ENCODE data around the gene FER.

DNA sequence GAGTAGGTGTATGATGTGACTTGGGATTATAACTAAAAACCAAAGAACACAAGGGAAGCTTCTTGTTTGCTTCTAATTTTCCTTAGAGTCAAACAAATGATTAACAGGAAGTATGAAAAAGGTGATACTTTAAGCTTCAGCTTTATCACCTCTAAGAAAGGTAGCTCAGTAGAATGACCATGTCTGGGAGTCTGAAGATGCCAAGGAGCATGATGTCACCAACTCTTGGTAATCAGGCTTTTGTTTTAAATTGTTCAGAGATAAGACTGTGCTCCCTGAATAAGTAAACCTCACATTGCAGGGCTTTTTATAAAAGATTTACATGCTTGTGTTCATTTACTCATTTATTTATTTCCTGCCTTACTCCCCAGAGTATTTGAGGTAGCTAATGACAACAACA is 169.9 kb downstream of the FER start:
- TF ChIP-seq, protein P1, sequence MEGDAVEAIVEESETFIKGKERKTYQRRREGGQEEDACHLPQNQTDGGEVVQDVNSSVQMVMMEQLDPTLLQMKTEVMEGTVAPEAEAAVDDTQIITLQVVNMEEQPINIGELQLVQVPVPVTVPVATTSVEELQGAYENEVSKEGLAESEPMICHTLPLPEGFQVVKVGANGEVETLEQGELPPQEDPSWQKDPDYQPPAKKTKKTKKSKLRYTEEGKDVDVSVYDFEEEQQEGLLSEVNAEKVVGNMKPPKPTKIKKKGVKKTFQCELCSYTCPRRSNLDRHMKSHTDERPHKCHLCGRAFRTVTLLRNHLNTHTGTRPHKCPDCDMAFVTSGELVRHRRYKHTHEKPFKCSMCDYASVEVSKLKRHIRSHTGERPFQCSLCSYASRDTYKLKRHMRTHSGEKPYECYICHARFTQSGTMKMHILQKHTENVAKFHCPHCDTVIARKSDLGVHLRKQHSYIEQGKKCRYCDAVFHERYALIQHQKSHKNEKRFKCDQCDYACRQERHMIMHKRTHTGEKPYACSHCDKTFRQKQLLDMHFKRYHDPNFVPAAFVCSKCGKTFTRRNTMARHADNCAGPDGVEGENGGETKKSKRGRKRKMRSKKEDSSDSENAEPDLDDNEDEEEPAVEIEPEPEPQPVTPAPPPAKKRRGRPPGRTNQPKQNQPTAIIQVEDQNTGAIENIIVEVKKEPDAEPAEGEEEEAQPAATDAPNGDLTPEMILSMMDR (IDR thresholded peaks at IDR 0.05): no peak
- no peak for TF ChIP-seq POLR2A (IDR thresholded peaks at IDR 0.05)
